ENCODE measurements around the gene TMCC3.
"Not testable (repeated sequence)": the region's sequence is repeated elsewhere in the genome, so short reads cannot be mapped to it uniquely, and the experiment has no call there.

The TMCC3 gene, protein sequence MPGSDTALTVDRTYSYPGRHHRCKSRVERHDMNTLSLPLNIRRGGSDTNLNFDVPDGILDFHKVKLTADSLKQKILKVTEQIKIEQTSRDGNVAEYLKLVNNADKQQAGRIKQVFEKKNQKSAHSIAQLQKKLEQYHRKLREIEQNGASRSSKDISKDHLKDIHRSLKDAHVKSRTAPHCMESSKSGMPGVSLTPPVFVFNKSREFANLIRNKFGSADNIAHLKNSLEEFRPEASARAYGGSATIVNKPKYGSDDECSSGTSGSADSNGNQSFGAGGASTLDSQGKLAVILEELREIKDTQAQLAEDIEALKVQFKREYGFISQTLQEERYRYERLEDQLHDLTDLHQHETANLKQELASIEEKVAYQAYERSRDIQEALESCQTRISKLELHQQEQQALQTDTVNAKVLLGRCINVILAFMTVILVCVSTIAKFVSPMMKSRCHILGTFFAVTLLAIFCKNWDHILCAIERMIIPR

DNA sequence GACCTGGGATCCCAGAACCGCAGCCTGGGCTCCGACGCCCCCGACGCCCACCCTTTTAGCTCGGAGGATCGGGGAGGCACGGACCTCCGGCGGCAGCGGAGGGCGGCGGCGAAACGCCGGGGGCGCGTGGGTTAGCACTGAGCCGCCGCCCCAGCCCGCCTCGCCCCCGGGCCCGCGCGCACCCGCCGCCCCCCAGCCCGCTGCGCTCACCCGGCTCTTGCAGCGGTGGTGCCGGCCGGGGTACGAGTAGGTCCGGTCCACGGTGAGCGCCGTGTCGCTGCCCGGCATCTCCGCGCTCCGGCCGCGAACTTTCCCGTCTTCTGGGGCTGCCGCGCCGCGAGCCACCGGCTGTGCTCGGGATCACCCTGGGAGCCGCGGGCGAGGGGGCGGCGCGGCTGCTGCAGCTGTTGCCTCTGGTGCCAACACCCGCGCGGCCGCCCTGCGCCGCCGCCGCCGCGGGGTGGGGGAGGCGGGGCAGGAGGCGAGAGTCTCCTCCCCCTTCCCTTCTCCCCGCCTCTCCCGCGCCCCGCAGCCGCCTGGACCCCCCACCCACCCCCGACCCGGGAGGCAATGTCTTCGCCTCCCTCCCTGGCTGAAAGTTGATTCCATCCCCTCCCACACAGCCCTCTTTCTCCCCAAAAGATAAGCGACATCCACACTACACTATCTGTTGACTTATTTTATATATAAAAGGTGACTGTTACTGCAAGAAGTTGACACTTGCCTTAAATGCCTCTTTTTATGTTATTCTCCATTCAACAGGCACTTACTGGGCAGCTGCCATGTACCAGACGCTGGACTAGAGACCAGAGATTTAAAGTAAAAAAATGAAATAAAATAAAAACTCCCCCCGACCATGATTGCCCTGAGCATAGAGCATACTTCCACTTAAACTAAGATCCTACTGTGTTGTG, at the start of gene TMCC3:
Gene TMCC3 (minus strand): TSS at position 415 of the 914 bp plus-strand sequence. CDS start 127 bp downstream, at position 288.
- DNase-seq: no peak

DNA sequence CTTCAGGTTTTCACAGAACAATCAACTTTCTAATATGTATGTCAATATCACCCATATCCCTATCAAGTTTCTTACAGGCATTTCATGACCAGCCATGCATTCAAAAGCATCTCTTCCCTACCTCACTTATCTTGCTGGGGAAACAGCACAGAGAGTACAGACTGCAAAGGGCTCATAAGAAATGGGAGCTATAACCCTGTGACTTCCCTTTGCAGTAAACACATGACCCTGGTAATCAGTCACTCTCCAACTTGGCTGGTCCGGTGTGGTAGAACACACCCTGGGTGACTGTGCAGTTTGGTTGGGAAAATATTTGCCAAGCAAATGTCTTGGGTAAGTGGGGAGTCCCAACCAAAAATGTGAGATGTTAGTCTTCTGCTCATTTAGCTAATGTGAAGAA, 49.4 kb upstream of the TMCC3 start:
- no peak for DNase-seq

DNA sequence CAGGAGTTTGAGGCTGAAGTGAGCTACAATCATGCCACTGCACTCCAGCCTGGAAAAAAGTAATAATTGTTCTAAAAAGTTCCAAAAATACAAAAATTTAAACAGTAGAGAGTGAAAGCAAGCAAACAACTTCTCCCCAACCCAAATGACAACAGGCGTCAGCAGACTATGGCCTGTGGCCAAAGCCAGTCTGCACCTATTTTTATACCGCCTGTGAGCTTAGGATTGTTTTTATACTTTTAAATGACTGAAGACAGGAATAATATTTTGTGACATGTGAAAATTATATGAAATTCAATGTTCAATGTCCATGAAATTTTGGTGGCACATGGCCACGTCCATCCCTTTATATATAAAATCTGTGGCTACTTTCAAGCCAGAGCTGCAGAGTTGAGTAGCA, 48.2 kb upstream of the TMCC3 start:
- no peak for DNase-seq

DNA sequence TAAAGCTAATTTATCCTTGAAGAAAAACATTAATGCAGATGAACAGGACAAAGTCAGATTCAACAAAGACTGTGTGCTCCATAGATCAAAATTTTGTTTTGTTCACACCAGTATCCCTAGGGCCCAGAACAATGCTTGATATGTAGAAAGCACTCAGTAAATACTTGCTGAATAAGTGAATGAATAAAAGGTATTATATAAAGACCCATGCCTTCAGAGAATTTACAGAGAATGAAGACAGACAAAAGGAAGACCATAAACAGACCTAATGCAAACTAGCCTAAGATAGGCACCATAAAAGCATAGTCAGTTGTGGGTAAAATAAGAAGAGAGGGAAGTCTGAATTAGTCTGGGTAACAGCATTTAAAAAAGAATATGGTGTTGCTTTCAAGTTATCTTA, 47.3 kb upstream of the TMCC3 start:
- no peak for DNase-seq

DNA sequence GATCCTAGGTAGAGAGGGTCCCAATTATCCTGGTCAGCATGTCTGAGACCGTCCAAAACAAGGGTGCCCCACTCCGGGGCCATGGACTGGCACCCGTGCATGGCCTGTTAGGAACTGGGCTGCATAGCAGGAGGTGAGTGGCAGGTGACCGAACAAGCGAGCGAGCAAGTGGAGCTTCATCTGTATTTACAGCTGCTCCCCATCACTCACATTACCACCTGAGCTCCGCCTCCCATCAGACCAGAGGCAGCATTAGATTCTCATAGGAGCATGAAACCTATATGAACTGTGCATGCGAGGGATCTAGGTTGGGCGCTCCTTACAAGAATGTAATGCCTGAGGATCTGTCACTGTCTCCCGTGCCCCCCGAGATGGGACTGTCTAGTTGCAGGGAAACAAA, 44.4 kb upstream of the TMCC3 start:
- DNase-seq: no peak

DNA sequence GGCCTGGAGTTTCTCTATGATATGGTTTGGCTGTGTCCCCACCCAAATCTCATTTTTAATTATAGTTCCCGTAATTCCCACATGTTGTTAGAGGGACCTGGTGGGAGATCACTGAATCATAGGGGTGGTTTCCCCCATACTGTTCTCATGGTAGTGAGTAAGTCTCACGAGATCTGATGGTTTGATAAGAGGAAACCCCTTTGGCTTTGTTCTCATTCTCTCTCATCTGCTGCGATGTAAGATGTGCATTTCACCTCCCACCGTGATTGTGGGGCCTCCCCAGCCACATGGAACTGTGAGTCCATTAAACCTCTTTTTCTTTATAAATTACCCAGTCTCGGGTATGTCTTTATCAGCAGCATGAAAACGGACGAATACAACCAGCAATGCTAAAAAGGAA, 42.5 kb upstream of the TMCC3 start:
- DNase-seq: not testable (repeated sequence)

DNA sequence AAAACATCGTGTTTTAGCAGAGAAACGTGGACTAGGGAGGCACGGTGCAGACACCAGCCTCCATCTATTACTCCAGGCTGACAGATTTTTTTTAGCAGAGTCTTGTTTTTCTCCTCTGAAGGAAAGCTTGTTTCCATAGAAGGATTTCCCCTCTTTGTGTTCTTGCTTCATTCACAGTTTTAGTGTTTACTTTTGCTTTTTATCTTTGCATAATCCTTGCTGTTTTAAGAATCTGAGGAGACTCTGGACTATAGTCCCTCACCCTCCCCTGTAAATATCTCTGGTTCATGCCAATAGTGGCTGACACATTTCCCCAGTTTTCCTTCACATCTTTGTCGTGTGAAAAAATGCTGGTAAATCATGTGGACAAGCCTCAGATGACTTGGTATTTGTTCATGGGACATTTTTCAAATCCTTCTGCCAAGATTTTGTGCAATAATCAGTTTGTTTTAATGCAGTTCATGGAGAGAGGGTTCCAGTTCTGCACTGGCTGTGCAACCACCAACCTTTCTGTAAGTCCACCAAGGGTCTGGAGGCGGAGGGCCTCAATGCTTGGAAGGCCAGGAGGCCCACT, 39.9 kb upstream of the TMCC3 start:
- no peak for DNase-seq

DNA sequence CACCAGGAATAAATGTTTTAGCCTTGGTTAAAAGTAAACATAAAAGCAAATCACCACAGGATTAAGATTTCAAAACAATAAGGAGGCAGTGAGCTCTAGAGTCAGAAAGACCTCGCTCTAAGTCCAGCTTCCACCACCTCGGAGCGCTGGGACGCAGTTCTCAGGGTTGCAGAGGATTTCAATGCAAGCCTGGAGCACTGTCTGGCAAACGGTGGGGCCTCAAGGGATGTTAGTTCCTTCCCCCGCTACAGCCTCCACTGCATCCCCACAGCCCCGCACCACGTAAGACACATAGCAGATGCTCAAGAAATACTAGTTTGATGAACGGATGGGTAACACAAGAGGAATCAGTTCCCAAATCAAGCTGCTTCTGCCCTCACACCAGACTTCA, 39.3 kb upstream of the TMCC3 start:
- no peak for DNase-seq

DNA sequence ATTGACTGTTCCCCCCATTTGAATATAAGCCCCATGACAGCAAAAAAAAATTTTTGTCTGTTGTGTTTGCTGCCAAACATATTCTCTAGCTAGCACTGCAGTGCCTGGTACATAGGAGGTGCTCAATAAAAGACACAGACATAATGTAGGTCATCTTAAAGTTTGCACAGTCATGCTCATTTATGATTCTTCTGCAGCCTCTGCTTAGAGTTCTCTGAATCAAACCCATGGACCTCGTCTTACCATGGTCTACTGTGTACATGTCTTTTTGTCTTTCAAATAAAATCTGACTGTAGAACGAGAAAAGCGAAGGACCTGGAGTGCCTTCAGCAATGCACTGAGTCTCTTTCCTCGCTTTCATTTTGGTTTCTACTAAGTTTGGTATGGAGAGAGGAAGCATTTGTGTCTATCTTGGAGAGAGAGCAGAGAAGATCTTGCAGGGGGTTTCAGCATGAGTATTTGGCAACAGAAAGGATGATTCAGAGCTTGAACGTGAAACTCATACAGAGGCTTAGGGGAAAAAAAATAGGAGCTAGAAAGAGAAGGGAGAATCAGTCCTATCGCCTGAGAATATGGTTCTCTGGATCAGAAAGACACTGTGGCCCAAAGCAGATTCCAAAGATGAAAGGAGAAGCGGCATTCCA, 38.8 kb upstream of the TMCC3 start:
- no peak for DNase-seq

DNA sequence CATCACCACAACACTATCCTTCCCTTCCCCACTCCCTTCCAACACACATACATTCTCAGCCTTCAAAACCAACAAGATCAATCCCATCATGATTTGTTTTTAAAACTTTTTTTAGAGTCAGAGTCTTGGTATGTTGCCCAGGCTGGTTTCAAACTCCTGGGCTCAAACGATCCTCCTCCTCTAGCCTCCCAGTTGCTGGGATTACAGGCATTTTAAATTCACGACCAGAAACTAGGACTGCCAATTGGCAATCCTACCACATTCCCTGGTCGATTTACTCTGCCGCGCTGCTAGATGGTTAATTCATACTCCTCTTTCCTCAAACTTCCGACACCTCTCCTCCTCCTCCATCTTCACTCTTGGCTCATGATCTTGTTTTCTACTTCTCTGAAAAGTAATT, 37.5 kb upstream of the TMCC3 start:
- no peak for DNase-seq

DNA sequence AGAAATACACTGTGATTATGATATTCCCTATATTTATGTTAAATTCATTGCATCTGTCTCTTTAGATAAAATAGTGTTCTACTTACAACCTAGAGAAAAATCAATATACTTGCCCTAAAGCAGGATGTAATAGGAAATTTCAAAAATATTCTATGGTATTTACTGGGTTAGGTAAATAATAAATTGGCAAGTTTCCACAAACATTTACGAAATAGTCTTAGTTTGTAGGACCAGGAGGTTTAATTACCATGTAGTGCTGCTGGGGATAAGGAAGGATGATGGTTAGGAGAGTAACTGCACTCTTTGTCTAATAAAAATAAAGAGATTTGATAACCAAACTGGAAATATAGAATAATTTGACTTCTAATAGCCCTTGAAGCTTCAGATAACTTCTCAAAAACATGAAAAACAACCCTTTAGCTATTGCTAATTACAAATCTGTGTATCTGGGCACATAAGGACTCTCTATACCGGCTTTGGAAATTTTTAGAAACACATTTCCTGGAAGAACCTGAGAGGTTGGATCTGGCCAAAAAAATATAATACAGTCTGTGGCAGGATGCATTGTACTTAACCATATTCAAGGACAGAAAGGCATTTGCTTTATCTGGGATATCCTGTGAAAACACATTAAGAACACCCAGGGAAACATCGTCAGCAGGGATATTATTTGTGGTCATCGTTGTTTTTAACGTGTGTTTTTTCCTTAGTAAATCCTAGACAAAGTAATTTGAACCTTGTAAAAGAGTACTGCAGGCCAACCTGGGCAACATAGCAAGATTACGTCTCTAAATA, 36.7 kb upstream of the TMCC3 start:
- no peak for DNase-seq

DNA sequence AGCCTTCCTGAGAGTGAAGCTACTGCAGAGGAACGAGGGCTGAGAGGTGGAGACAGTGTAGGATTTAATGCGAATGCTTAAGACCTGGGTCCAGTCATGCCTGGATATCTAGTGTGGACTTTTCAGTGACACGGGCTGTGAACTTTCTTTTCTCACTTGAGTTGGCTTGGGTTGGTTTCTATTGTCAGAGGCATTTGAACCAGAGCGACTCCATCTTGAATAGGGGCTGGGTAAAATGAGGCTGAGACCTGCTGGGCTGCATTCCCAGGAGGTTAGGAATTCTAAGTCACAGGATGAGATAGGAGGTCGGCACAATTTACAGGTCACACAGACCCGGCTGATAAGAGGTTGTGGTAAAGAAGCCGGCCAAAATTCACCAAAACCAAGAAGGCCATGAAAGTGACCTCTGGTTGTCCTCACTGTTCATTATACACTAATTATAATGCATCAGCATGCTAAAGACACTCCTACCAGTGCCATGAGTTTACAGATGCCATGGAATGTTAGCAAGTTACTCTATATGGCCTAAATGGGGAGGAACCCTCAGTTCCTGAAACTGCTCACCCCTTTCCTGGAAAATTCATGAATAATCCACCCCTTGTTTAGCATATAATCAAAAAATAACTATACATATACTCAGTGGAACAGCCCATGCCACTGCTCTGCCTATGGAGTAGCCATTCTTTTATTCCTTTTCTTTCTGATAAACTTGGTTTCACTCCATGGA, 34.2 kb upstream of the TMCC3 start:
- no peak for DNase-seq

DNA sequence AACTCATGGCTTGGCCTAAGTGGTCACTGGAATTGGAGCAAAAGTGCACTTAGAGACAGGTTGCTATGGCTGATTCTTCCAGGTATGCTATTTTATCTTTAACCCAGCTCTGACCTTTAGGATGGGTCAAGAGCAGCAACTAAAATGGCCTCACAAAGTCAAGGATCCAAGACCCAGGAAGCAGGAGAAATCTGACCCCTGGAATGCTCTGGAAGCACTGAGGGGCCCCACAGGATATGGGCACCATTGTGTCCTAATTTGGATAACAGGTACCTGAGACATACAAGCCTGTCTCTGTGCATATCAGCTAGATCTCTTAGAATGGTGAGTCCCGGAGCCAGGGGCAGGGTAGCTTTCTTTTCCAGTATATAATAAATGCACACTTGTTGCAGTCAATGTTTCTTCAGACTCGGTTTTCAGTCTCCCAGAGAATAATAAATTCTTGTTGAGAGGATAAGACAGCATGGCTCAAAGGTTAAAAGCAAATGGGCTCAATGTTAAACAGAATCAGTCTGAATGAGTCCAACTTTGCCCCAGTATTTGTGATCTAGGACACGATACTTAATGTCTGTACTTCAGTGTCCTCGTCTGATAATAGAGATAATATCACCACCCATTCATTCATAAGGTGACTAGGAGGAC, 29.3 kb upstream of the TMCC3 start:
- DNase-seq: no peak

DNA sequence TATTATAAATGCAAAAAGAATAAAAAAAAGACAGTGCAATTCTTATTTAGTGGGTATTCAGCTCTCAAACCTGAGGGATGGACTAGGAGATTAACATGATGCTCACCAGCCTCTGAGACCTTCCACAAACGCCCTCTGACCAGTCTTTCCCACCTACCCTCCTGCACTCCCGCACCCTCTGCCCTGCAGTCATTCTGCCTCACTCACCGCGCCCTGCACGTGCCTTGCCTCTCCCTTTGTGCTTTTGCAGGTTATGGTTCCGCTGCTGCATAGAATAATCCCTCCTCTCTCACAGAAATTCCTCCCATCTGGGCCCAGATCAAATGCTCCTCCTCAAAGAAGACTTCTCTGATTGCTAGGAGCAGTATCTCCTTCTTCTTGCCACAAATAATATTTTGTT, 28.5 kb upstream of the TMCC3 start:
- no peak for DNase-seq

DNA sequence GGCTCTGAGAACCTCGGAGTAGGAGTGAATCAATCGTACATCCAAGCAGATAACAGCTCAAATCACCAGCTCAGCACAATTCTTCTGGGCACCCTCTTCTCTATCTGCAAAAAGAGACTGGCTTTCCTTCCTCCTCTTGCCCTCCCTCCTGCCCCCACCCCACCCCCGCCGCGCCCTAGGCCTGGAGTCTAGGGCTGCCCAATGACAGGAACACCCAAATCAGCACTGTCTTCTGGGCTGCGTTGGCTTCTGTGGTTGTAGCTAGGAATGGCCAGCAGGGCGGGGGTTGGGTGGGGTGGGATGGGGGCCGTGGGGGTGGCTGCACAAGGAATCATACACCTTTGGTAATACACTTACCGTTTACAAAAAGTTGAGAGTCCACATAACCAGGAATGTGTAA, 28.0 kb upstream of the TMCC3 start:
- no peak for DNase-seq

DNA sequence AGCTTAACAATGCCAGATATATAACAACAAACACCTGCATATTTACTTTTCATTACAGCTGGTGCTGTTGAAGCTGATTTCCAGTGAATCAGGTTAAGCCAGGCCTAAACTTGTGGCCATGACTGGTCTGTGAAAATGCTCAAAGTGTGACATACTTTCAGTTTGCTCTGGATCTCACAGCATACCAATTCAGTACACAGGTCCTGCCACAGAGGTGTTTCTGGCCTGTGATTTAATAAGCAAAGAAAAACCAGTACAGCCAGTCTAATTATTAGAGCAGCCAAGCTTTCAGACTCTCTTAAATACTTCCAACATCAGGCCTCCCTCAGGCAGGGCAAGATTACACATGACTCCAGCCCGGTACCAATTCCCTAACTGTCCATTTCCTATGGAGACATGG, 27.4 kb upstream of the TMCC3 start:
- DNase-seq: no peak

DNA sequence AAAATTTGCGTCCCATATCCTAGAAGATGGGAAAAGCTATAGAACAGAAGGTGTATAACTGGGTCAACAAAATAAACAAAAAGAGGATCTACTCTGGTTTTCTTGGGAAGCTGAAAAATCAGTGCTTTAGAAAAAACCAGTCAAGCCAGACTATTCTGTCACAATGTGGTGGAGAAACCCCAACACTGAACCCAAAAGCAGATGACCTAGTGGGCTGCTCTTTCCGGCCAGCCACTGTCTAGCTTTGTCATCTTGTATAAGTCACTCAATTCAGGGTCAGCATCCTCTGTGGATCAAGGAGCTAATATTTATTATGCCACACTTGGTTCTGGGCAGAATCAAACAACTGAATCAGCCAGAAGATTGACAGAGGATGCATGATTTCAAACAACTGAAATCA, 26.6 kb upstream of the TMCC3 start:
- no peak for DNase-seq

DNA sequence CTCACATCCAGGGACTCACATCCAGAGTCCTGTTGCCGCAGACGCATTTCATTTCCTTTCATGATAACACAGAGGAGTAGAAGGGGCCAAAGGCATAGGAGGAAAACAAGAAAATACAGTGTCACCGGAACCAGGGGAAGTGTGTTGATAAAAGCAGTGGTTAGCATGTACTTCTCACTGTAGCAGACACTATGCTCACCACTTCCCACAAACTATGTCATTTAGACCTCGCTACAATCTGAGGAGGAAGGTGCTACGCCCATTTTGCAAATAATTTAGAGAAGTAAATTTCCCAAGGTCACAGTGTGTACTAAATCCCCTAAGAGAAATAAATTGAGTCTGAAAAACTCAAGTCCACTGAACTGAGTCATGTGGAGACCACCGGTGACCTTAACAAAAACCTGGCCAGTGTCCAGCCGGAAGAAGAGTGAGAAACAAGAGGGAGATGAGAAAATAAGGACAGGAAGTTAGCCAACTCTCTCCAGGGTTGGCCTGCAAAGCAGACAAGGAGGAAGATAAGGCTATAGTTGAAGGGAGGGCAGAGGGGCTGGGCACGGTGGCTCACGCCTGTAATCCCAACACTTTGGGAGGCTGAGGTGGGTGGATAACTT, 25.8 kb upstream of the TMCC3 start:
- DNase-seq: no peak

DNA sequence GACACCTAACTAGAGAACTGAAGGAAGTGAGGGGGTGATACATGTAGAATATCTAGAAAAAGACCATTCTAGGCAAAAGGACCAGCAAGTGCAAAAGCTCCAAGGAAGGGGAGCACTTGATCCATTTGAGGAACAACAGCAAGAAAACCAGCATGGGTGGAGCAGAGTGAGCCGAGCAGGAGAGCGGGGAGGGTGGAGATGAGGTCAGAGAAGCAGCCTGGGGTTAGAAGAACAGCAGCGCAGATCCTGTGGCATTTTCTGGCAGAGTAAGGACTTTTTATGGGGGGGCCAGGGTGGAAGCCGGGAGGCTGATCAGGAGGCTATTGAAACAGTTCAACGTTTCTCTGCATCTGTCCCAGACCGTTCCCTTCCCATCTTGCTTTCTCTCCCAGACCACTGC, 24.5 kb upstream of the TMCC3 start:
- DNase-seq: no peak

DNA sequence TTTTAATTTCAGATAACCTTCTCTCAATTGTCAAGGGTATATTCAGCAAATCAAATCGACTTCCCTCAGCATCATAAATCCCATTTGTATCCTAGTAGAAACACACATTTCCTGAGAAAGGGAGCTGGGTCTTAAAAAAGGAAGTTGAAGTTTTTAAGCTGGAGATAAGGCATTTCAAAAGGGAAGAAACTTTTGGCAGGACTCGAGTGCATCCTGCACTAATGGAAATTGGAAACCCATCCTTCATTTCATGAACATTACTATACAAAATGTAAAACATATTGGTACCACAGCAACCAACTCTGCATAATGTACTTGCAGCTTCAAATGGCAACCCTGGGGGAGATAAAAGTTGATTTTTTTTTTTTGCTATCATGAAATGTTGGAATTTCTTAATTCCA, 23.7 kb upstream of the TMCC3 start:
- DNase-seq: no peak

DNA sequence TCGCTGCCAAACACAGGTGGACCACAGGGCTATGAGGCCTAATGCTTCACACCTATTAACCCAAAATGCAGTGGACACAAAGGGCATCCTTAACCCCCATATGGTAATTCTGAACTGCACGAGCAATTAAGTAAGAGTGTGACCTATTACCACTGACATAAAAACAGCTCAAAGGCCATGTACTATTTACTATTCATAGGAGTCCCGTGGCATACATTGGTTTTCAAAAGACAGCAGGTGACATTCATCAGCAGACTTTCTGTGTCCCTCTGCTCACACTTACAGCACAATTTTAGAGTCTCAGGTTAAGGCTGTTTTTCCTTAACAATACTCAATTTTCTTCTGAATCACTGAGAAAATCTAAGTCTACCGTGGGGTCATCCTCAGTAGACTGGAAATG, 23.1 kb upstream of the TMCC3 start:
- no peak for DNase-seq
